ENCODE data around the gene ALG2. TPM values are rescaled to one million over a fixed set of nuclear protein-coding genes. Genes with fewer than 3 reads are reported as not detected.

The ALG2 gene
- total and polyA plus RNA-seq, 2 of the 13 experiments (the other 11 are each of a cell fraction or from before 2014, with no cell fraction given), result 46.2 to 49.0 TPM

DNA sequence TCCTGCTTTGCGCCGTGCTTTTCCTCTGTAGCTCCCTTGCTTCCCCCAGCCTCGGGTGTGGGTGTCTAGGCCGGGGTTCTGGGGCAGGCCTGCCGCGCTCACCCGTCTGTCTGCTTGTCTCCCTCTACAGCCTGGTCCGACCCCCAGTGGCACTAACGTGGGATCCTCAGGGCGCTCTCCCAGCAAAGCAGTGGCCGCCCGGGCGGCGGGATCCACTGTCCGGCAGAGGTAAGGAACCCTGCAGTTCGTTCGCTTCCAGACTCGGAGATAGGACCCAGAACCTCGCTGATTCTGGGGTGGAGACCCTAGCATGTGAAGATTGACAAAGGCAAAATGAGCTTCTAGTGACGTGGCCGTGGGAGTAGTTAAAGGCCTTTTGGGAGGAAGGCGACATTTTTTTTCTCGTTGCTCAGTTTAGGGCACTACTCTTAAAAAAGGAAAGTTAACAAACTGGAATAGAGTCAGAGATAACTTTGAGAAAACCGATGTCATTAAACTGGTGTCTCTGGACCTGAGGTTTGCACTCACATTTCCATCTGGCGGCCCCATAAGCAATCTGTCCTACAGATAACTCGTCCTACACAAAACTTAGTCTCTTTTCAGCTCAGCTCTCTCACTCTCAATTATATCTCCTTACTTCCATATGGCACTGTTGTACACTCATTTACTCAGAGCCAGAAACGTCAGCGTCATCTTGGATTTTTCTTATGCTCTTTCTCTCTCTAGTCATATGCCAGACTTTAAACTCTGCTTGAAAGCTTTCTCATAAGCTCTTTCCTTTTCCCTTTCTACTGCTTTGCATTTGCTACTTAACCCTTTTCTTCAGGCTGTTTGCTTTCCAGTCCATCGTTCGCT is 901 bp upstream of the ALG2 start:
- POLR2A ChIA-PET, result interaction anchor here (0.8 to 2.6 kb wide), 18 partner anchors 10 to 876 kb away, joined by 3 to 27 read pairs (median 5); partner anchors contain the start of genes NR4A3, STX17 and TGFBR1
- Histone ChIP-seq H3K79me2 (ENCODE audit: insufficient read depth, low read length) (peaks cover 87% of the 10 kb centered on the region), H3K27ac (ENCODE audit: extremely low read length, insufficient read depth, low read length) (peak overlapping the region; percentile 99), H3K4me1 (ENCODE audit: insufficient read depth, low read length) (peaks cover 56% of the 10 kb centered on the region), H3K4me3 (replicated peaks in 1 of 3; ENCODE audit: insufficient read depth in 1 of 3, low read depth in 2 of 3, low read length in 3 of 3) (peak overlapping the region; percentile 89 to 97 (median 94)), H3K36me3 (replicated peaks in 1 of 2; ENCODE audit: control insufficient read depth in 1 of 2, insufficient read depth in 2 of 2, low read length in 2 of 2) (peaks cover 8 to 32% of the 10 kb centered on the region in 2 experiments), H3K4me2 (ENCODE audit: low read depth, low read length) (peak overlapping the region; percentile 78), H3K27me3 (ENCODE audit: control insufficient read depth in 1 of 2, insufficient read depth in 2 of 2, low read length in 2 of 2) (no peaks in the 10 kb centered on the region; a peak in 1 of 5 replicates), H3K9me3 (ENCODE audit: low read length) (no peaks in the 10 kb centered on the region), H3K9ac (ENCODE audit: insufficient read depth, low read depth, low read length) (peak overlapping the region; percentile 98), H2AFZ (ENCODE audit: low read length) (no peak overlapping the region), H4K20me1 (ENCODE audit: insufficient read depth, low read length) (peaks cover 22% of the 10 kb centered on the region)
- intact Hi-C loops (cut with micrococcal nuclease; ENCODE audit: unreplicated experiment) (loop anchor here (1.0 kb wide), 1 partner anchor 50 kb away; no protein-coding TSS in a partner anchor), in situ Hi-C loops (cut with HindIII; ENCODE audit: extremely low pct_ligation_motif_present, low pct_unique_long_range_greater_than_20kb) (no loop called here)
- CTCF ChIA-PET (ENCODE audit: low intra/inter-chr PET ratio, low total read pairs), result no interaction called here
- DNase-seq (ENCODE audit: low spot score) (no peak), ATAC-seq (peak; percentile 76), FAIRE-seq (no peak)
- 2% methylated on average over 22 of the region's 30 CpGs for WGBS (ENCODE audit: low lambda C conversion rate)
- TSS peak; percentile 60 for BruUV-seq (replicated peaks)
- TF ChIP-seq NFYC (CRISPR knock-in tag; IDR thresholded peaks at IDR 0.05) (no peak), ZNF687 (CRISPR knock-in tag; IDR thresholded peaks at IDR 0.05) (peak; percentile 45), FOXK2 (IDR thresholded peaks at IDR 0.05) (no peak), SNAPC5 (CRISPR knock-in tag; IDR thresholded peaks at IDR 0.05; ENCODE audit: borderline replicate concordance) (no peak), ZBTB34 (CRISPR knock-in tag; IDR thresholded peaks at IDR 0.05) (no peak), ELF4 (CRISPR knock-in tag; IDR thresholded peaks at IDR 0.05; ENCODE audit: borderline replicate concordance) (no peak), RAD21 (CRISPR knock-in tag; IDR thresholded peaks at IDR 0.05) (peak; percentile 19; the same call in 1 of the 2 replicates), ZNF207 (IDR thresholded peaks at IDR 0.05; ENCODE audit: borderline replicate concordance) (no peak), GLI4 (CRISPR knock-in tag; IDR thresholded peaks at IDR 0.05; ENCODE audit: borderline replicate concordance) (no peak), NCOA1 (CRISPR knock-in tag; IDR thresholded peaks at IDR 0.05) (no peak), ZBTB7A (CRISPR knock-in tag; IDR thresholded peaks at IDR 0.05) (no peak), SKI (IDR thresholded peaks at IDR 0.05; ENCODE audit: partially characterized antibody) (peak; percentile 33), ZNF230 (CRISPR knock-in tag; IDR thresholded peaks at IDR 0.05) (0 out of 2 replicates have a peak, but pooled peaks have one; percentile 41), MBD4 (IDR thresholded peaks at IDR 0.05; ENCODE audit: borderline replicate concordance, low read length) (no peak), HMG20B (CRISPR knock-in tag; conservative IDR thresholded peaks at IDR 0.05) (no peak)
- TF ChIP-seq, protein P1, sequence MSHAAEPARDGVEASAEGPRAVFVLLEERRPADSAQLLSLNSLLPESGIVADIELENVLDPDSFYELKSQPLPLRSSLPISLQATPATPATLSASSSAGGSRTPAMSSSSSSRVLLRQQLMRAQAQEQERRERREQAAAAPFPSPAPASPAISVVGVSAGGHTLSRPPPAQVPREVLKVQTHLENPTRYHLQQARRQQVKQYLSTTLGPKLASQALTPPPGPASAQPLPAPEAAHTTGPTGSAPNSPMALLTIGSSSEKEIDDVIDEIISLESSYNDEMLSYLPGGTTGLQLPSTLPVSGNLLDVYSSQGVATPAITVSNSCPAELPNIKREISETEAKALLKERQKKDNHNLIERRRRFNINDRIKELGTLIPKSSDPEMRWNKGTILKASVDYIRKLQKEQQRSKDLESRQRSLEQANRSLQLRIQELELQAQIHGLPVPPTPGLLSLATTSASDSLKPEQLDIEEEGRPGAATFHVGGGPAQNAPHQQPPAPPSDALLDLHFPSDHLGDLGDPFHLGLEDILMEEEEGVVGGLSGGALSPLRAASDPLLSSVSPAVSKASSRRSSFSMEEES (CRISPR knock-in tag; IDR thresholded peaks at IDR 0.05), result no peak

Measured in HepG2 (cell line).